Endothelial cell of umbilical vein (primary cell): ENCODE data around the gene ACVR2B. TPM values are rescaled to one million over a fixed set of nuclear protein-coding genes. Genes with fewer than 3 reads are reported as not detected.

ENCODE experiments used
- BruUV-seq: library from RNA; stranded (reverse); fragments of 400-500 nt; replicated peaks from 2 replicates; lab custom pipeline; 2021; lab: Mats Ljungman, UMichigan
- CTCF ChIA-PET: fragments of 300-600, 350-600 bp; sonication (Branson Sonifier 250); formaldehyde crosslinking; loops from one replicate; lab custom pipeline; 2021; ENCODE audit warnings: antibody characterized with exemption, inconsistent platforms; lab: Charles Lee
- POLR2A ChIA-PET: fragments of 300-600, 350-600 bp; sonication (Branson Sonifier 250); formaldehyde crosslinking; loops from one replicate; lab custom pipeline; 2021; ENCODE audit warnings: antibody characterized with exemption, inconsistent platforms; lab: Charles Lee
- DNase-seq: peaks from one replicate; pipeline ENCODE4 v3.0.0-alpha.2; 2011; ENCODE audit warnings: low read depth, low spot score
- FAIRE-seq: peaks from 2 replicates; lab custom pipeline; 2011; peaks lifted over from hg19 to GRCh38; lab: Jason Lieb, UNC
- H2AFZ ChIP-seq: 2 replicates; pipeline ENCODE4 v1.6.0; 2012; ENCODE audit warnings: low read depth, low read length, control low read depth, inconsistent platforms
- H3K27ac ChIP-seq: 2 replicates; pipeline ENCODE4 v1.5.1; 2011; ENCODE audit warnings: low read depth, mild to moderate bottlenecking, control low read depth, low read length, moderate library complexity; ENCODE audit not compliant: insufficient read depth
- H3K27me3 ChIP-seq, 2 experiments: 2 replicates each; pipeline versions ENCODE4 v1.6.0 to v1.6.1; 2011; ENCODE audit warnings: low read length in 2 of 2, mixed read lengths in 1 of 2; ENCODE audit not compliant: control insufficient read depth in 2 of 2, insufficient read depth in 2 of 2
- H3K36me3 ChIP-seq, 2 experiments: 2 replicates in 1 of 2; 3 replicates in 1 of 2; pipeline ENCODE4 v1.5.1; 2011; ENCODE audit warnings: low read length in 2 of 2, mild to moderate bottlenecking in 1 of 2, moderate library complexity in 1 of 2; ENCODE audit not compliant: control insufficient read depth in 2 of 2, insufficient read depth in 2 of 2; ENCODE audit errors: extremely low read depth in 1 of 2
- H3K4me1 ChIP-seq: 3 replicates; pipeline ENCODE4 v1.5.1; 2011; ENCODE audit warnings: mild to moderate bottlenecking, low read length; ENCODE audit not compliant: control insufficient read depth, insufficient read depth; ENCODE audit errors: extremely low read depth
- H3K4me2 ChIP-seq: 2 replicates; pipeline ENCODE4 v1.6.1; 2011; ENCODE audit warnings: low read length, control low read depth, mixed read lengths; ENCODE audit not compliant: insufficient read depth
- H3K4me3 ChIP-seq, 3 experiments: fragments of 200-600 bp in 1 of 3; sonication (generic), shearing (Covaris generic) in 1 of 3; replicated peaks in 1 of 3; 2 replicates each; pipeline ENCODE4 v1.5.1; 2011 to 2016; ENCODE audit warnings: control low read depth in 3 of 3, low read length in 3 of 3, mild to moderate bottlenecking in 2 of 3, inconsistent platforms in 1 of 3, low read depth in 1 of 3, moderate library complexity in 1 of 3; ENCODE audit not compliant: insufficient read depth in 1 of 3
- H3K79me2 ChIP-seq: 2 replicates; pipeline ENCODE4 v1.6.0; 2012; ENCODE audit warnings: low read length, inconsistent platforms; ENCODE audit not compliant: control insufficient read depth, insufficient read depth
- H3K9ac ChIP-seq: replicated peaks from 2 replicates; pipeline ENCODE3; 2011; ENCODE audit warnings: low read length, control low read depth; ENCODE audit not compliant: insufficient read depth; ENCODE audit errors: extremely low read depth
- H3K9me1 ChIP-seq: replicated peaks from 3 replicates; pipeline ENCODE4 v1.6.0; 2011; ENCODE audit warnings: mild to moderate bottlenecking, low read length; ENCODE audit not compliant: control insufficient read depth, insufficient read depth; ENCODE audit errors: extremely low read depth
- H3K9me3 ChIP-seq: replicated peaks from 2 replicates; pipeline ENCODE4 v1.5.1; 2012; ENCODE audit warnings: low read length, inconsistent platforms; ENCODE audit not compliant: control insufficient read depth, insufficient read depth
- H4K20me1 ChIP-seq: replicated peaks from 2 replicates; pipeline ENCODE3; 2011; ENCODE audit warnings: mild to moderate bottlenecking, low read length; ENCODE audit not compliant: control insufficient read depth, insufficient read depth; ENCODE audit errors: extremely low read depth
- EZH2 ChIP-seq: IDR thresholded peaks from 2 replicates; pipeline ENCODE4 v1.6.1; 2012; ENCODE audit warnings: borderline replicate concordance, low read depth, mild to moderate bottlenecking, moderate library complexity, low read length, inconsistent platforms; ENCODE audit not compliant: severe bottlenecking
- FOS ChIP-seq: IDR thresholded peaks from 2 replicates; pipeline ENCODE4 v1.6.1; 2011; ENCODE audit warnings: mild to moderate bottlenecking, low read length, moderate library complexity, borderline replicate concordance; ENCODE audit not compliant: insufficient read depth
- GATA2 ChIP-seq: IDR thresholded peaks from 2 replicates; pipeline ENCODE4 v1.7.0; 2011; ENCODE audit warnings: low read depth, mild to moderate bottlenecking, moderate library complexity, mixed read lengths, low read length; ENCODE audit not compliant: insufficient read length, insufficient read depth
- JUN ChIP-seq: IDR thresholded peaks from 2 replicates; pipeline ENCODE4 v1.6.1; 2011; ENCODE audit warnings: borderline replicate concordance, low read depth; ENCODE audit not compliant: insufficient read length, insufficient read depth
- MYC ChIP-seq: IDR thresholded peaks from one replicate; pipeline ENCODE4 v1.6.1; 2011; ENCODE audit warnings: mild to moderate bottlenecking, low read depth, low read length
- POLR2A ChIP-seq: IDR thresholded peaks from 2 replicates; pipeline ENCODE4 v1.6.1; 2012; ENCODE audit warnings: low read depth, mild to moderate bottlenecking, control low read depth, low read length
- POLR2AphosphoS5 ChIP-seq: IDR thresholded peaks from 2 replicates; pipeline ENCODE4 v1.6.1; 2012; ENCODE audit warnings: low read depth, mild to moderate bottlenecking, control low read depth, low read length, moderate library complexity; ENCODE audit not compliant: insufficient read depth
- dilution Hi-C: fragments of 300-500 bp; cut with MboI; formaldehyde crosslinking; loops from one replicate; pipeline ENCODE4 v1.15.0; 2019; ENCODE audit warnings: low sequenced_read_pairs; ENCODE audit not compliant: extremely low pct_ligation_motif_present
- intact Hi-C: fragments of 100-400 bp; cut with micrococcal nuclease; formaldehyde crosslinking; loops from one replicate; pipeline ENCODE4 v1.10.0; 2022
- polyA plus RNA-seq, 4 experiments: library from polyadenylated mRNA; depleted of rRNA in 3 of 4; stranded (reverse) in 3 of 4; unstranded in 1 of 4; fragments of >200 nt; gene quantifications; 2 replicates each; pipeline versions ENCODE4 v1.2.1 to v1.2.3, GENCODE V29; 2011 to 2012; ENCODE audit warnings: missing spikeins in 1 of 4
- total RNA-seq: library from RNA; stranded (reverse); gene quantifications from 2 replicates; pipeline ENCODE4 v1.2.3, GENCODE V29; 2021
- TF ChIP-seq, protein P1 (sequence below): IDR thresholded peaks from 2 replicates; pipeline ENCODE4 v1.6.1; 2011; ENCODE audit not compliant: insufficient read depth, insufficient read length
- TF ChIP-seq, protein P2 (sequence below), 2 donors: IDR thresholded peaks; 1 replicate in 1 of 2; 2 replicates in 1 of 2; pipeline ENCODE4 v1.5.1; 2011; ENCODE audit warnings: low read length in 2 of 2, mild to moderate bottlenecking in 2 of 2, moderate library complexity in 2 of 2, control low read depth in 1 of 2, inconsistent platforms in 1 of 2, low read depth in 1 of 2; ENCODE audit not compliant: insufficient read depth in 1 of 2; ENCODE audit errors: extremely low read depth in 1 of 2

Gene ACVR2B
- total and polyA plus RNA-seq, 2 donors (not counting 3 experiments of a cell fraction or from before 2014, with no cell fraction given) = 2.0 to 4.9 TPM

DNA sequence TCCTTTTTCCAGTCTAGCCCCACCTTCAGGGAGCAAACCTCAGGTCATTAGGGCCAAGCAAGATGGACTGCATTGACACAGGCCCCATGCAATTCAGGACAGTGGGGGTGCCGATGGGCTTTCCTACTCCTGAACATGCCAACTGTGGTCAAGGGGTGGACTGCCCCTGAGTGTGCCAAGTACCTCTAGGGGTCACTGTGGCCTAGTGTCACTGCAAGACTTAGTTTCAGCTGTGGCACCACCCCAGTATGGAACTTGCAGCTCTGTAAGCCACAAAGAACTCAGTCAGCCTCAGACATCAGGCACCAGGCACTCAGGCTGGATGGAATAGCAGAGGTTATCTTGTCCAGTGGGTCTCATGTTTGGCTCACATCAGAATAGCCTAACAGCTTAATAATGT, 74.8 kb downstream of the ACVR2B start:
- DNase-seq = no peak
- H2AFZ ChIP-seq = no peak overlapping the region
- POLR2A ChIA-PET = no interaction called here
- TF ChIP-seq MYC = no peak
- TF ChIP-seq JUN = no peak
- TF ChIP-seq, protein P1, sequence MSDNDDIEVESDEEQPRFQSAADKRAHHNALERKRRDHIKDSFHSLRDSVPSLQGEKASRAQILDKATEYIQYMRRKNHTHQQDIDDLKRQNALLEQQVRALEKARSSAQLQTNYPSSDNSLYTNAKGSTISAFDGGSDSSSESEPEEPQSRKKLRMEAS = no peak
- no peak for TF ChIP-seq POLR2AphosphoS5
- TF ChIP-seq FOS = no peak
- TF ChIP-seq EZH2 = no peak
- TF ChIP-seq POLR2A = no peak
- TF ChIP-seq, protein P2, sequence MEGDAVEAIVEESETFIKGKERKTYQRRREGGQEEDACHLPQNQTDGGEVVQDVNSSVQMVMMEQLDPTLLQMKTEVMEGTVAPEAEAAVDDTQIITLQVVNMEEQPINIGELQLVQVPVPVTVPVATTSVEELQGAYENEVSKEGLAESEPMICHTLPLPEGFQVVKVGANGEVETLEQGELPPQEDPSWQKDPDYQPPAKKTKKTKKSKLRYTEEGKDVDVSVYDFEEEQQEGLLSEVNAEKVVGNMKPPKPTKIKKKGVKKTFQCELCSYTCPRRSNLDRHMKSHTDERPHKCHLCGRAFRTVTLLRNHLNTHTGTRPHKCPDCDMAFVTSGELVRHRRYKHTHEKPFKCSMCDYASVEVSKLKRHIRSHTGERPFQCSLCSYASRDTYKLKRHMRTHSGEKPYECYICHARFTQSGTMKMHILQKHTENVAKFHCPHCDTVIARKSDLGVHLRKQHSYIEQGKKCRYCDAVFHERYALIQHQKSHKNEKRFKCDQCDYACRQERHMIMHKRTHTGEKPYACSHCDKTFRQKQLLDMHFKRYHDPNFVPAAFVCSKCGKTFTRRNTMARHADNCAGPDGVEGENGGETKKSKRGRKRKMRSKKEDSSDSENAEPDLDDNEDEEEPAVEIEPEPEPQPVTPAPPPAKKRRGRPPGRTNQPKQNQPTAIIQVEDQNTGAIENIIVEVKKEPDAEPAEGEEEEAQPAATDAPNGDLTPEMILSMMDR (IDR thresholded peaks at IDR 0.05; ENCODE audit: extremely low read depth in 1 of 2, insufficient read depth in 1 of 2, low read depth in 1 of 2, low read length in 2 of 2) = no peak
- no peak for TF ChIP-seq GATA2
- no peaks in the 10 kb centered on the region for H3K79me2 ChIP-seq
- no peak overlapping the region for H3K9ac ChIP-seq
- H3K36me3 ChIP-seq = peaks cover 5 to 6% of the 10 kb centered on the region in 2 experiments
- no peak overlapping the region for H3K27ac ChIP-seq
- no TSS peak for BruUV-seq
- H3K9me3 ChIP-seq = no peaks in the 10 kb centered on the region
- CTCF ChIA-PET = interaction anchor here (1.0 to 1.6 kb wide), 3 partner anchors 119 to 315 kb away, joined by 3 to 6 read pairs (median 4); no protein-coding TSS in a partner anchor
- H3K4me2 ChIP-seq = no peak overlapping the region
- FAIRE-seq = peak; percentile 4
- H3K27me3 ChIP-seq = no peaks in the 10 kb centered on the region
- intact Hi-C loops = loop anchor here (2.0 kb wide), 1 partner anchor 316 kb away; no protein-coding TSS in a partner anchor
- H3K4me1 ChIP-seq = no peaks in the 10 kb centered on the region
- no peaks in the 10 kb centered on the region for H3K9me1 ChIP-seq
- H4K20me1 ChIP-seq = no peaks in the 10 kb centered on the region
- dilution Hi-C loops = no loop called here
- H3K4me3 ChIP-seq = no peak overlapping the region
